ENCODE results near the gene UGT3A2.

Gene UGT3A2

DNA sequence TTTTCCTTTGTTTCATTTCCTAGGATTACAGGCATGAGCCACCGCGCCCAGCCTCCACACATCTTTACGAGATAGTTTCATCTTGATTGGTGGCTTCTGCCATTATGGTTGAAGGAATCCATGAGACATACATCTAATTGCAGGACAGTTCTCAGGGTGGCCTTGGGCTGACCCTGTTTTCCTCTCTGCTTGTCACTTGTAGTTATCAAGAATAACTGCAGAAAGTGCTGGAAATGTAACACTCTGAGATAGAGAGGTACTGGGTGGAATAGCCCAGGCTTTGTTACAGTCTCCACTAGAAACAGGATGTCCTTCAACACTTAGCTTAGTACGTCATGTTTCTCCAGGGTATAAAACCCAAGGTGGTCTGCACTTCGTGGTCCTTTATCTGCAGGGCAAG lies 10.7 kb downstream of the UGT3A2 start:
- Histone ChIP-seq H3K4me3 (ENCODE audit: severe bottlenecking) (no peak overlapping the region), H3K27ac (ENCODE audit: poor library complexity, severe bottlenecking) (no peak overlapping the region), H3K4me1 (ENCODE audit: insufficient read depth, poor library complexity, severe bottlenecking) (peaks cover 3% of the 10 kb centered on the region), H3K36me3 (ENCODE audit: low read depth) (no peaks in the 10 kb centered on the region), H3K27me3 (ENCODE audit: insufficient read depth, poor library complexity, severe bottlenecking) (no peaks in the 10 kb centered on the region), H3K9me3 (ENCODE audit: severe bottlenecking) (no peaks in the 10 kb centered on the region)
- TF ChIP-seq, protein P1, sequence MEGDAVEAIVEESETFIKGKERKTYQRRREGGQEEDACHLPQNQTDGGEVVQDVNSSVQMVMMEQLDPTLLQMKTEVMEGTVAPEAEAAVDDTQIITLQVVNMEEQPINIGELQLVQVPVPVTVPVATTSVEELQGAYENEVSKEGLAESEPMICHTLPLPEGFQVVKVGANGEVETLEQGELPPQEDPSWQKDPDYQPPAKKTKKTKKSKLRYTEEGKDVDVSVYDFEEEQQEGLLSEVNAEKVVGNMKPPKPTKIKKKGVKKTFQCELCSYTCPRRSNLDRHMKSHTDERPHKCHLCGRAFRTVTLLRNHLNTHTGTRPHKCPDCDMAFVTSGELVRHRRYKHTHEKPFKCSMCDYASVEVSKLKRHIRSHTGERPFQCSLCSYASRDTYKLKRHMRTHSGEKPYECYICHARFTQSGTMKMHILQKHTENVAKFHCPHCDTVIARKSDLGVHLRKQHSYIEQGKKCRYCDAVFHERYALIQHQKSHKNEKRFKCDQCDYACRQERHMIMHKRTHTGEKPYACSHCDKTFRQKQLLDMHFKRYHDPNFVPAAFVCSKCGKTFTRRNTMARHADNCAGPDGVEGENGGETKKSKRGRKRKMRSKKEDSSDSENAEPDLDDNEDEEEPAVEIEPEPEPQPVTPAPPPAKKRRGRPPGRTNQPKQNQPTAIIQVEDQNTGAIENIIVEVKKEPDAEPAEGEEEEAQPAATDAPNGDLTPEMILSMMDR (IDR thresholded peaks at IDR 0.05; ENCODE audit: poor library complexity, severe bottlenecking), result no peak
- ATAC-seq (ENCODE audit: low read depth) (no peak), DNase-seq (ENCODE audit: low spot score) (no peak)

GRCh38 chr5:36054647-36055046 lies 12.0 kb downstream of the UGT3A2 start:
- no peak overlapping the region for H3K4me3 ChIP-seq (ENCODE audit: severe bottlenecking)
- no peaks in the 10 kb centered on the region for H3K36me3 ChIP-seq (ENCODE audit: low read depth)
- DNase-seq (ENCODE audit: low spot score), result no peak
- H3K4me1 ChIP-seq (ENCODE audit: insufficient read depth, poor library complexity, severe bottlenecking), result no peaks in the 10 kb centered on the region
- ATAC-seq (ENCODE audit: low read depth), result 0 out of 3 replicates have a peak, but pooled peaks have one; percentile 18
- H3K27me3 ChIP-seq (ENCODE audit: insufficient read depth, poor library complexity, severe bottlenecking), result no peaks in the 10 kb centered on the region
- H3K9me3 ChIP-seq (ENCODE audit: severe bottlenecking), result no peaks in the 10 kb centered on the region
- TF ChIP-seq, protein P1 (IDR thresholded peaks at IDR 0.05; ENCODE audit: poor library complexity, severe bottlenecking), result no peak
- no peak overlapping the region for H3K27ac ChIP-seq (ENCODE audit: poor library complexity, severe bottlenecking)

DNA sequence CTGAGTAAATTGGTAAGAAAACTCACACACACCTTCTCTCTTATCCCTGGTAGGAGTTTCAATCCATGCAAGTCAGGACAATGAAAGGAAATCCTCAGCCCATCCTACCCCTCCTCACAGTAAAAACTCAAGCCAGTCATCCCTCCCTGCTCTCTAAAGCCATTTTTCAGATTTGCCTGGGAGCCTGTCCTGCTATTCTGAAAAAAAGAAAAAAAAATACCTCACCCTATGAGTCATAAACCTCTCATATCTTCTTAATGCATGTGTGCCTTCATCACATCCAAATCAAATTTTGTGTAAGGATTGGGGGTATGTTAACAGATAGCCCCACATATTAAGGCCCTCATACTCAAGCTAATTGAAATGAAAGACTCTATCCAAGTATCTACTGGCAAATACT lies 14.1 kb downstream of the UGT3A2 start:
- Histone ChIP-seq H3K4me1 (ENCODE audit: insufficient read depth, poor library complexity, severe bottlenecking) (no peaks in the 10 kb centered on the region), H3K27ac (ENCODE audit: poor library complexity, severe bottlenecking) (no peak overlapping the region), H3K4me3 (ENCODE audit: severe bottlenecking) (no peak overlapping the region), H3K27me3 (ENCODE audit: insufficient read depth, poor library complexity, severe bottlenecking) (no peaks in the 10 kb centered on the region), H3K36me3 (ENCODE audit: low read depth) (no peaks in the 10 kb centered on the region), H3K9me3 (ENCODE audit: severe bottlenecking) (no peaks in the 10 kb centered on the region)
- TF ChIP-seq, protein P1 (IDR thresholded peaks at IDR 0.05; ENCODE audit: poor library complexity, severe bottlenecking), result no peak
- DNase-seq (ENCODE audit: low spot score), result no peak
- ATAC-seq (ENCODE audit: low read depth), result peak; percentile 63; the same call in 1 of the 3 replicates

DNA sequence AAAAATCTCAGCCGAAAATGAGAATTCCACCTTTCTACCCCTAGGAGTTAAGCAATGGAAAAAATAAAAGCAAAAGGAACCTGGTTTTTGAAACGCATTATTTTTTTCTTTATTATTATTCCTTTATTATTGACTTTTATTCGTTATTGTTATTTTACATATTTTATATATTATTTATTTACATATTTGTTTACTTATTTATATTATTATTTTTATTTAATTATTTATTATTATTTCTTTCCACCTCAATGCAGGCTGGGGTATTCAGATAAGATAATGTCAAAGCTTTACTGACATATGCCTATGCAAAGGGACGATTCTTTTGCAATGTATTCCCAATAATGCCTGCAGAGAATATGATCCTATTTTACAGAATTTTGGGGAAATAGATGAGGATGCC lies 16.7 kb downstream of the UGT3A2 start:
- ATAC-seq (ENCODE audit: low read depth) (no peak), DNase-seq (ENCODE audit: low spot score) (no peak)
- H3K36me3 ChIP-seq (ENCODE audit: low read depth), result no peaks in the 10 kb centered on the region
- H3K9me3 ChIP-seq (ENCODE audit: severe bottlenecking), result no peaks in the 10 kb centered on the region
- H3K4me1 ChIP-seq (ENCODE audit: insufficient read depth, poor library complexity, severe bottlenecking), result no peaks in the 10 kb centered on the region
- no peak overlapping the region for H3K4me3 ChIP-seq (ENCODE audit: severe bottlenecking)
- H3K27me3 ChIP-seq (ENCODE audit: insufficient read depth, poor library complexity, severe bottlenecking), result peaks cover 2% of the 10 kb centered on the region
- TF ChIP-seq, protein P1 (IDR thresholded peaks at IDR 0.05; ENCODE audit: poor library complexity, severe bottlenecking), result no peak
- H3K27ac ChIP-seq (ENCODE audit: poor library complexity, severe bottlenecking), result no peak overlapping the region

GRCh38 chr5:36047384-36048160 lies 19.1 kb downstream of the UGT3A2 start:
- DNase-seq (ENCODE audit: low spot score), result no peak
- H3K9me3 ChIP-seq (ENCODE audit: severe bottlenecking), result no peaks in the 10 kb centered on the region
- peaks cover 20% of the 10 kb centered on the region for H3K27me3 ChIP-seq (ENCODE audit: insufficient read depth, poor library complexity, severe bottlenecking)
- no peaks in the 10 kb centered on the region for H3K36me3 ChIP-seq (ENCODE audit: low read depth)
- H3K4me1 ChIP-seq (ENCODE audit: insufficient read depth, poor library complexity, severe bottlenecking), result no peaks in the 10 kb centered on the region
- H3K27ac ChIP-seq (ENCODE audit: poor library complexity, severe bottlenecking), result no peak overlapping the region
- no peak overlapping the region for H3K4me3 ChIP-seq (ENCODE audit: severe bottlenecking)
- no peak for ATAC-seq (ENCODE audit: low read depth)
- TF ChIP-seq, protein P1 (IDR thresholded peaks at IDR 0.05; ENCODE audit: poor library complexity, severe bottlenecking), result no peak
